GM19035 (cell line): ENCODE data around the gene AKAP13.

Experiments
- ATAC-seq: cut with Tn5 transposase; IDR thresholded peaks from one replicate; pipeline ENCODE4 v1.9.1; 2021; ENCODE audit not compliant: unreplicated experiment

AKAP13 gene

GRCh38 chr15:85762756-85763127, 382.3 kb downstream of the AKAP13 start:
- no peak for ATAC-seq

DNA sequence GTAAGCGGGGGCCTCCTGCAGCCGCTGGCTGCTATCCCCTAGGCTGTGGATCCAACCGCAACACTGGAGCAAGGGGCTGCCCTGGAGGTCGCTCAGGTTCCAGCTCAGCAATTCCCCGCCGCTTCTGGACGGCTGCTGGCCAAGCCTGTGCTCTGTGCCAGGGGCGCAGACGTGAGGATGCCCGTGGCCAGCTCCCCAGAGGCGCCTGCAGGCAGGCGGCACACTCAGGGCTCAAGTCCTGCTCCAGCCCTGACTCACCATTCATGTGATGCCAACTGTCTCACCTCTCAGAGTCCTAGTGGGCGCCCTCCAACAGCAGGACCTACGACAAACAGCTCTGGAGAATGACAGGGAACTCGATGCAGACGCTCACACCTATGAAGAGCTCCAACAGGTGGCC, 382.8 kb downstream of the AKAP13 start:
- ATAC-seq = no peak

- ATAC-seq = no peak
Observed at GRCh38 chr15:85763673-85764633, 383.6 kb downstream of the AKAP13 start.

- ATAC-seq = no peak
Observed at GRCh38 chr15:85764649-85765277, 384.4 kb downstream of the AKAP13 start.

DNA sequence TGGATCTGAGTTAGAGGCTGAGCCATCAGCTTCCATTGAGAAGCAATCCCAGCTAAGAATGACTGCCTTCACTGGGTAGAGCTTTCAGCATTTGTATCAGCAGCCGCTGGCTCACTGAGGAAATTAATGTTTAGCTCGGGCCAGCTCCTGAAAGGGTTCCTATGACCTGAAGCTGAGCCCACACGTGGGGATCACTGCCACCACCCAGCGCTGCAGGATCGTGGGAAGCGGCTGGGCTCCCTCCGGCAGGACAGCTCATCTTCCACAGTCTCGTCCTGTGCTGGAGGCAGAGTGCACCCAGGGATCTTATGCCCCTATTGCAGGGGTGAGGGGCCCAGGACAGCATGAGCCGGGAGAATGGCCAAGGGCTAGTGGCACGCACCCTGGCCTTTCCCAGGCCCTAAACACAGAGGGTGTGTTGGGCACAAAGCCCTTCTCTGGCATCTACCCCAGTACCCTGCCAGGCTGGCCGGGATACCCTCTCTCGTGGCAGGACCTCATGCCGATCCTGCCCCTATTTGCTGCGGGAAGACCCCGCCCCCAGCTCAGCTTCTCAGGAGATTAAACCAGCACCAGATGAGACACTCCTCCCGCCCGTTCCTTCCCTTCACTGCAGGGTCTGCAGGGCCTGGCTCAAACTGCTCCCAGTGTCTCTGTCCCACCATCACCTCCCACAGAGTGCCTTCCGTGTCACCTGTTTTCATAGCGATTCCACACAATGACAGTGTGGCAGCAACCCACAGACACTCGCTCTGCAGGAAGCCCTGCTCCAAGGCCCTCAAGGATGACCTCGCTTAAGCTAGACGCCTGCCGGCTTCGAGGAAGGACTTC, 385.8 kb downstream of the AKAP13 start:
- ATAC-seq = no peak

- no peak for ATAC-seq
Observed at GRCh38 chr15:85767785-85768529, 387.6 kb downstream of the AKAP13 start.

- ATAC-seq = no peak
Observed at GRCh38 chr15:85768595-85769168, 388.3 kb downstream of the AKAP13 start.

DNA sequence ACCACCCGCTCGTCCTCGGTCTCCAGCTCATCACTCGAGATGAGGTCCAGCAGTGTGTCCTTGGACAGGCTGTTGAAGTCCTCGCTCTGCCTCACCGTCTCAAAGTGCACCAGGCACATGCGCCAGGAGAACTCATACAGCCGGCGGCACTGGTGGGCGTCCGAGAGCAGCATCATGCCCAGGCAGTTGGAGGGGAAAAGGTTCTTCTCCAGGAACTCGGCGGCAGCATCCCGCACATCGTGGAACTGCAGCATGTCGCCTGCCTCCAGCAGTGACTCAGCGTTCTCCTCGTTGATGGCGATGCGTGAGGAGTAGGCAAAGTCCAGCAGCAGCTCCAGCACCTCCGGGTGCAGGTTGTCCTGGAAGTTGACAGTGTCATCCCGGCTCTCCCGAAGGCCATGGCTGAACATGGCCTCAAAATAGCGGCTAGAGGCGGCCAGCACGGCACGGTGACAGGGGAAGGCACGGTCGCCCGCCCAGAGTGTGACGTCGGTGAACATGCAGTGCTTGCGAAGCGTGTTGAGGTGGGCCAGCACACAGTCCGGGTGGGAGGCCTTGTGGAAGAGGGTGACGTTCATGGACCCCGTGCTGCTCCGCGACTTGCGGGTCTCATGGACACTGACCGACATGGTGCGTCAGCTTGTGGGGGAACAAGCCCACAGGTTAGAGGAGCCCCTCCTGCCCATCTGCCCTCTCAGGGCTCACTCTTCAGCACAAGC, 388.9 kb downstream of the AKAP13 start:
- ATAC-seq = no peak

GRCh38 chr15:85770096-85771041, 390.0 kb downstream of the AKAP13 start:
- no peak for ATAC-seq

- no peak for ATAC-seq
Observed at GRCh38 chr15:85771271-85771670, 390.9 kb downstream of the AKAP13 start.

GRCh38 chr15:85771781-85772445, 391.5 kb downstream of the AKAP13 start:
- ATAC-seq = no peak

- no peak for ATAC-seq
Observed at GRCh38 chr15:85772668-85773067, 392.3 kb downstream of the AKAP13 start.

GRCh38 chr15:85773249-85773648, 392.8 kb downstream of the AKAP13 start:
- no peak for ATAC-seq

DNA sequence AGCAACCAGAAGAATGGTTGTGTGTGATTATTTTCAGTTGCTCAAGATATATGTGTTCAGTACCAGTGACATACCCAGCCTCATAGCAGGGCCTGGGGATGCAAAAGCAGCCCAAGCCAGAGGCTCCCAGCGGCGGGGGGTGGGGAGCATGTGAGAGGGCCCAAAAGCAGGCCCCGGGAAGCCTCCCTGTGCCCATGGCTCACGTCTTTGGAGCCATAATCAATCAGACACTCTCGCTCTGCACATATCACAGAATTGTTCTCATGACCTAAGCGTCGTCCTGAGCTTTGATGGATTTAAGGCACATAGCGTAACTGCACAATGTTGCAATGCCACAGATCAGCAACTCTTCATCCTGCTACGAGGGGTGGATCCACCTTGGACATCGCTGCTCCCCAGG, 393.6 kb downstream of the AKAP13 start:
- no peak for ATAC-seq

DNA sequence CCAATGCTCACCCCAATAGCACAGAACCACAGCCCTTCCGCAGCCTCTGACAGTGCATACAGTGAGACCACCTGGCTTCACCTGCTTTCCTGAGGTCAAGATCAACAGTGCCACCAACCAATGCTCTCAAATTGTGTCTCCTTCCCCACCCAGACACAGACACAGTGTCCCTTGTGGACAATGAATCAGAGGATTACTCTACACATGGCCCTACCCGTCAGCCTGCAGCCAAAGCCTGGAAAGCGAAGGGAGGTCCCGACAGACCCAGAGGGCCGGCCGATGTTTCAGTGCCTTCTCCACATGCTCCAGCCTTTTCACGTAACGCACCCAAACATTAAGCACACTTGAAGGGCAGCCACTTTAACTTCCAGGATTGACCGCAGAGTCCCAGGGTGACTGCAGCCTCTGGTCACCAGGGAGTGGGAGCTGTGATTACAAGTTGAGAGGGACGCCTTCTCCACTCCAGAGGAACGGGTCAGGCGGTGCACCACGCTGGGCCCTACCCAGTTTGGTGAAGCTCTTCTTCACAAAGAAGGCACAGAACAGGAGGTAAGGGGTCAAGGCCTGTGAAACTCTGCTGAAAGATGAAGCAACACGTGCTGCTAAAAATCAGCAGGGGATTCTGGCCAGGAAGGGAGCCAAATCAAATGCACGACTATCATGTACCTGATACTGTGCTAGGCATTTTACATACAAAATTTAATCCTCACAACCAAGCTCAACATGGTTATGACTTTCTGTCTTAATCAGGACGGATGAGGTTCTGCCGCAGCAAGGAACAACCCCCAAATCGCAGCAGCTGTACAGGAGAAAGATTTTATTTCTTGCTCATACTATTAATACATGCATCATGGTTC, 397.1 kb downstream of the AKAP13 start:
- ATAC-seq = no peak

DNA sequence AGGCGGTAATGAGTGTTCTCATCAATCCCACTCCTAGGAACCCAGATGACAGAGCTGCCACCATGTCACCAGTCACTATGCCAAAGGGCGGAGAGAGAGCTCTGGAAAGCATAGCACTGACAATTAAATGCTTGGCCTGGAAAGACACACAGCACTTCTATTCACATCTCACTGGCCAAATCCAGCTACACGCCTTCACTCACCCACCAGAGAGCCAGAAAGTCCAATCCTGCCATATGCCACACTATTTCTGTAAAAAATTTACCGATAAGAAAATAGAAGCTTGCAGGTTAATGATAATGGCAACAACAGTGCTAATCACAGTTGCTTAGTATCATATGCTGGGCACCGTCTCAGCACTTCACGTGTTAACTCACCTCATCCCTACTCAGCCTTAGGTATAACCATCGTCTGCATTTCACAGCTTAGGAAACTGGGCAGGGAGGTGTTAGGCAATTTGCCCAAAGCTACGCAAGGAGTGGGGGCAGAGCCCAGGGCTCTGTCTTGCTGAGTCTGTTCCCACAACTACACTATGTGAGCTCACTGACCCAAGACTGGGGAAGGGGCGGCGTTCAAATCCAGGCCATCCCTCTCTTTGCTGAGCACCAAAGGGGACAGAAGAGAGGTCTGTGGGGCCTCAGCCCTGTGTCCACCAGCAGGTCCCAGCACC, 397.8 kb downstream of the AKAP13 start:
- ATAC-seq = no peak

DNA sequence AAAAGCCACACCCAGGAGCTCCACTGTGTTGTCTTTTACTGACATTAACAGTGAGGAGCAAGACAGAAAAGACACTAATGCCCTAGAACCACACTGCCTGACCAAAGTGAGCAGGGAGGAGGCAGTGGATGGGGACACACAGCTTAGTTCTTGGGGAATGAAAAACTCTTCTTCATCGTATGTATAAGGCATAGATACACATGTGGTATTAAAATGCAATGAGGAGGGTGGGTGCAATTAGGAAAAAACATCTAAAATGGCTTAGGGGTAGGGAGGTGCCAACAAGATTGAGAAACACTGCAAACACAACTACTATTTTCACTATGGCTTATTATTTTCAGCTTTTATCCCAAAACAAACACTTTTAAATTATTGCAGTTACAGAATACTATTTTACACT, 398.8 kb downstream of the AKAP13 start:
- no peak for ATAC-seq
